ENCODE results near the gene UBE2L3. TPM values are rescaled to one million over a fixed set of nuclear protein-coding genes. Genes with fewer than 3 reads are reported as not detected.

Gene UBE2L3
- total RNA-seq, 8 experiments from 2014 or later, result 35.6 to 71.1 (median 54.1) TPM

DNA sequence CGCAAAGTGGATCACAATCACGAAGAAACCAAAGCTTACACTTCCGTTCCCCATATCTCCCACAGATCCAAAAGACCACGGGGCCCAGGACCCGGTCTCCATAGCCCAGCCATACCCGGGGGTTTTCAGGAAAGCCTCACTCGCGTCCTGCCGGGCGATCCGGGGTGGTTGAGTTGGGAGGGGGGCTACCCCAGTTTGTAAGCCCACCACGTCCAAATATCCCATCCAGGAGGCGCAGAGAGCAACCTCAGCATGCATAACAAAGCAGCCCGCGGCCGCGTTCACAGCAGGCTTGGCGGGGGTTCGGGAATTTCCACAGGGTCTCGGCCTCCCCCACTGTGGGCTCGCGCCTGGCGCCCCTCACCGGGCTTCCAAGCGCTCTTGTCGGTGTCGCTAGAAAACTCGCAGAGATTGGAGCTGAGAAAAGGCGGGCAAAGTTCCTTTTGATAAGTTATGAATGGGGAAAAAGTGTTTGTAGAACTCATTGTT lies 84.1 kb downstream of the UBE2L3 start:
- WGBS, 10 experiments, result 0 to 4% (median 0%) methylated on average over 3 to 21 of the region's 29 CpGs; no CpG with 5 or more reads in 4 of the 10 experiments
- H3K4me1 ChIP-seq (replicated peaks in 1 of 2), result peaks cover 13 to 17% of the 10 kb centered on the region in 2 donors
- H3K27ac ChIP-seq, result peak overlapping the region; percentile 7 to 92
- ATAC-seq (replicated peaks in 6 of 8), result peak in 7 of 8 experiments; percentile 5 to 42 (median 30)
- in situ Hi-C loops (cut with MboI; ENCODE audit: low pct_unique_long_range_greater_than_20kb in 2 of 9, low sequenced_read_pairs in 9 of 9, unreplicated experiment in 9 of 9), result no loop called here
- H3K4me3 ChIP-seq, result peak overlapping the region; percentile 46 to 90 (median 56)

DNA sequence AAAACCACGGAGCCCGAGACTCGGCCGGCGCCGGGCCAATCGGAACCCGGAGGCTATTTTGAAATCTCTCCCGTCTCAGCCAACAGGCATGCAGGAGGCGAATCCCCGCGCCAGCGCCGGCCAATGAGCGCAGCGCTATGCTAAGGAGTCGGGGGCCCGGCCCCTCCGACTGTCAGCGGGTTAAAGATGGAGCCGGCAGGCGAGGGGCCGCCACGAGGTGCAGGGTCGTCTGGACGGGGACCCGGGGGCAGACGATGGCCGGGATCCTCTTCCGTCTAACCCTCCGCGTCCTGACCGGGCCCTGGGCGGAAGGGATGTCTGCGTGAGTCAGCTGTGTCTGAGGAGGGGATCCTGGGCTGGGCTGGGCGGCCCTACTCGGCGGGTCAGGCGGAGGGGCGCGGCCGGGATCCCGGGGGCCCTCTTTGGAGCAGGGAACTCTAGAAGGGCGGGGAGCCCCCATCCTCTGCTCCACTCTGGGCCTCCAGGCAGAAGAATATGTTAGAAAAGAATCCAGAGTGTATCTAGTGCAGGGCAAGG lies 84.6 kb downstream of the UBE2L3 start:
- in situ Hi-C loops (cut with MboI; ENCODE audit: low pct_unique_long_range_greater_than_20kb in 2 of 9, low sequenced_read_pairs in 9 of 9, unreplicated experiment in 9 of 9), result no loop called here

GRCh38 chr22:21652547-21653545 lies 85.3 kb downstream of the UBE2L3 start:
- 0 to 20% (median 0%) methylated on average over 1 to 5 of the region's 40 CpGs; no CpG with 5 or more reads in 6 of the 10 experiments for WGBS, 10 experiments
- peaks cover 13 to 19% of the 10 kb centered on the region in 2 donors for H3K4me1 ChIP-seq (replicated peaks in 1 of 2)
- in situ Hi-C loops (cut with MboI; ENCODE audit: low pct_unique_long_range_greater_than_20kb in 2 of 9, low sequenced_read_pairs in 9 of 9, unreplicated experiment in 9 of 9), result no loop called here
- peak in 2 of 8 experiments; percentile 5 to 8 for ATAC-seq (replicated peaks in 6 of 8)
- H3K4me3 ChIP-seq, result peak overlapping the region; percentile 46 to 90 (median 56)
- H3K27ac ChIP-seq, result peak overlapping the region; percentile 46 to 92

More for the DNA sequence above, 84.6 kb downstream of the UBE2L3 start:
- Histone ChIP-seq H3K4me3 (peak overlapping the region; percentile 46 to 90 (median 56)), H3K4me1 (replicated peaks in 1 of 2) (peaks cover 13 to 19% of the 10 kb centered on the region in 2 donors), H3K27ac (peak overlapping the region; percentile 46 to 92)
- 0% methylated on average over 1 to 8 of the region's 44 CpGs; no CpG with 5 or more reads in 6 of the 10 experiments for WGBS, 10 experiments
- ATAC-seq (replicated peaks in 6 of 8), result peak; percentile 90 to 98 (median 92)

- WGBS, 10 experiments, result 0 to 70% (median 27%) methylated on average over 1 to 10 of the region's 17 CpGs
- H3K4me3 ChIP-seq, result peak overlapping the region; percentile 33 to 43 (median 39)
- peak overlapping the region in 1 of 2 donors; percentile 61 for H3K27ac ChIP-seq
- H3K4me1 ChIP-seq (replicated peaks in 1 of 2), result peaks cover 10 to 15% of the 10 kb centered on the region in 2 donors
- no peak for ATAC-seq (replicated peaks in 6 of 8)
- in situ Hi-C loops (cut with MboI; ENCODE audit: low pct_unique_long_range_greater_than_20kb in 2 of 9, low sequenced_read_pairs in 9 of 9, unreplicated experiment in 9 of 9), result no loop called here
Observed at GRCh38 chr22:21657020-21657359, 89.5 kb downstream of the UBE2L3 start.

GRCh38 chr22:21657360-21658032 lies 90.0 kb downstream of the UBE2L3 start:
- Histone ChIP-seq H3K4me1 (replicated peaks in 1 of 2) (peaks cover 10 to 15% of the 10 kb centered on the region in 2 donors), H3K4me3 (peak overlapping the region; percentile 33 to 43 (median 39)), H3K27ac (peak overlapping the region; percentile 14 to 61)
- in situ Hi-C loops (cut with MboI; ENCODE audit: low pct_unique_long_range_greater_than_20kb in 2 of 9, low sequenced_read_pairs in 9 of 9, unreplicated experiment in 9 of 9), result no loop called here
- WGBS, 10 experiments, result 0% methylated on average over 2 to 13 of the region's 79 CpGs; no CpG with 5 or more reads in 6 of the 10 experiments
- ATAC-seq (replicated peaks in 6 of 8), result peak; percentile 83 to 92 (median 88)

DNA sequence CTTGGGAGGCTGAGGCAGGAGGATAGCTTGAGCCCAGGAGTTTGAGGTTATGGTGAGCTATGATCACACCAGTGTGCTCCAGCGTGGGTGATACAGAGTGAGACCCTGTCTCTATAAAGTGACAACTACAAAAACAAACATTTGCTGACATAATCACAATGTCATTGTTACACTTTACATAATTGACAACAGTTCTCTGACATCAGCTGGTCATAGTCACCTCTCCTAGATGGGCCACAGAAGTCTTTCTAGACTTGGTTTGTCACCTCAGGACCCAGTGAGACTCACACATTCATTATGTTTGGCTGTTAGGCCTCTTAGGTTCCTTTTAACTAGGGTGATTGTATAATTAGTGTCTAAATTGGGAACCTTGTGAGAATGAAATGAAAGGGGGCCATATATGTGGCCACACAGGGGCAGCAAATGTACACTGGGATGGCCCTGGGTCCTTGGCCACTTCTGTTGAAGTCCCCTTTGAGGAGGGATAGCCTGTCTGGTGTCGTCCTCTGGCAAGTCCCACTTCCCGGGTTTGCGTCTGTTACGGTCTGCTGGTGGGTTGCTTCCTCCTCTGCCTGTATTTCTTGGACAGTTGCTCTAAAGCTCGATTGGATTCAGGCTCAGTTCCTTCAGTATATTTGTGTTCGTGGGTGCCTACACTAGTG lies 92.5 kb downstream of the UBE2L3 start:
- no peak overlapping the region for H3K4me3 ChIP-seq
- in situ Hi-C loops (cut with MboI; ENCODE audit: low pct_unique_long_range_greater_than_20kb in 2 of 9, low sequenced_read_pairs in 9 of 9, unreplicated experiment in 9 of 9), result no loop called here
- 76 to 100% (median 88%) methylated on average over 1 to 5 of the region's 7 CpGs; no CpG with 5 or more reads in 1 of the 10 experiments for WGBS, 10 experiments
- no peak overlapping the region for H3K27ac ChIP-seq
- peaks cover 4 to 8% of the 10 kb centered on the region in 2 donors for H3K4me1 ChIP-seq (replicated peaks in 1 of 2)
- ATAC-seq (replicated peaks in 6 of 8), result no peak

DNA sequence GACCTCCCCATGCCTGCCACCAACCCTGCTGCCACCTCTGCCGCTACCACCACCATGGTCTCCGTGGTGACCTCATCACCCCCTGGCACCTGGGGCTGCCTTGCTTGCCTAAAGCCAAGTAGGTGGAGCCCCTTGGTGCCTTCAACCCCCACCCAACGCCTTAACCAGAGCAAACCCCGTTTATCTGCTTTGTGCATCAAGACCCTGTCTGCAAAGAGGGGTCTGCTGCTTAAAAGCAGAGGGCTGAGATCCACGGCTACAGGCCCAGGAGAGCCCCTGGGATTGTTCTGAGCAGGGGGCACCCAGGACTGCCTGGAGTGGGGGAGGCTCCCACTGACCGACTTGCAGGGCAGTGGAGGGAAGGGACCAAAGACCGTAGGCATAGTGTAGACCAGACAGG lies 93.4 kb downstream of the UBE2L3 start:
- no peak overlapping the region for H3K27ac ChIP-seq
- in situ Hi-C loops (cut with MboI; ENCODE audit: low pct_unique_long_range_greater_than_20kb in 2 of 9, low sequenced_read_pairs in 9 of 9, unreplicated experiment in 9 of 9), result no loop called here
- WGBS, 10 experiments, result 30 to 86% (median 49%) methylated on average over 2 to 4 of the region's 7 CpGs; no CpG with 5 or more reads in 6 of the 10 experiments
- ATAC-seq (replicated peaks in 6 of 8), result no peak
- peaks cover 7 to 11% of the 10 kb centered on the region in 2 donors for H3K4me1 ChIP-seq (replicated peaks in 1 of 2)
- no peak overlapping the region for H3K4me3 ChIP-seq

- WGBS, 10 experiments, result 52 to 100% (median 83%) methylated on average over 1 to 5 of the region's 5 CpGs; no CpG with 5 or more reads in 4 of the 10 experiments
- in situ Hi-C loops (cut with MboI; ENCODE audit: low pct_unique_long_range_greater_than_20kb in 2 of 9, low sequenced_read_pairs in 9 of 9, unreplicated experiment in 9 of 9), result no loop called here
- no peak for ATAC-seq (replicated peaks in 6 of 8)
Observed at GRCh38 chr22:21661991-21662390, 94.5 kb downstream of the UBE2L3 start.

GRCh38 chr22:21663738-21664137 lies 96.2 kb downstream of the UBE2L3 start:
- in situ Hi-C loops (cut with MboI; ENCODE audit: low pct_unique_long_range_greater_than_20kb in 2 of 9, low sequenced_read_pairs in 9 of 9, unreplicated experiment in 9 of 9), result no loop called here
- peak overlapping the region in 1 of 2 donors; percentile 9 for H3K27ac ChIP-seq

More at GRCh38 chr22:21661991-21662390, 94.5 kb downstream of the UBE2L3 start:
- H3K27ac ChIP-seq, result no peak overlapping the region
- H3K4me3 ChIP-seq, result no peak overlapping the region
- H3K4me1 ChIP-seq (replicated peaks in 1 of 2), result peaks cover 8 to 10% of the 10 kb centered on the region in 2 donors

DNA sequence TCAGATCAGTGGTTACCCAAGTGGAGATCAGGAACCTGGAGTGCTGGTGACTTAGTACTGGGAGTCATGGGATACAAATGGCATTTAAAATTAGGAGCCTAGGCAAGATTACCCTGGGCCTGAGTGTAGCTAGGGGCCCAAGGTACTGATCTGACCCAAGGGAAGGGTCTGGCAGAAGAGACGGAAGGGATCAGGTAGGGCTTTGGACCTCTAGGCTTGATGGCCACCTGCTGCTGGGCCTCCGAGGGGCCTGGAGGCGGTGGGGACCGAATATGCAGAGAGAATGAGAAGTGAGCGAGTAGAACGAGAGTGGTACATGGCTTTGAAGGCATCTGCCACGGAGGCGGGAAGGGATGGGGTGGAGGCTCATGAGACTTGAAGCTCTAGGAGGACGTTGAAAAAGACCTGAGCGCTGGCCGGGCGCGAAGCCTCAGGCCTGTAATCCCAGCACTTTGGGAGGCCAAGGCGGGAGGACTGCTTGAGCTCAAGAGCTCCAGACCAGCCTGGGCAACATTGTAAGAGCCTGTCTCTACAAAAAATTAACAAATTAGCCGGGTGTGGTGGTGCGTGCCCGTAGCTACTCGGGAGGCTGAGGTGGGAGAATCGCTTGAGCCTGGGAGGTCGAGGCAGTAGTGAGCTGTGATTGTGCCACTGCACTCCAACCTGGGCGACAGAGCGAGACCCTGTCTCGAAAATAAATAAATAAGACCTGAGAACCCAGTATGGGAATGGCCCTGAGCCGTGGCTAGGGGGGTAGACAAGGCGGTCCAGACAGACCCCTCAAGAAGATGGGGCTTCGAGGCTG lies 97.7 kb downstream of the UBE2L3 start:
- WGBS, 10 experiments, result 33 to 84% (median 75%) methylated on average over 2 to 21 of the region's 26 CpGs; no CpG with 5 or more reads in 2 of the 10 experiments
- H3K4me3 ChIP-seq, result peak overlapping the region; percentile 70 to 94 (median 79)
- ATAC-seq (replicated peaks in 6 of 8), result no peak
- H3K27ac ChIP-seq, result peak overlapping the region; percentile 89 to 95
- in situ Hi-C loops (cut with MboI; ENCODE audit: low pct_unique_long_range_greater_than_20kb in 2 of 9, low sequenced_read_pairs in 9 of 9, unreplicated experiment in 9 of 9), result no loop called here
- peaks cover 8 to 9% of the 10 kb centered on the region in 2 donors for H3K4me1 ChIP-seq (replicated peaks in 1 of 2)

More at GRCh38 chr22:21663738-21664137, 96.2 kb downstream of the UBE2L3 start:
- Histone ChIP-seq H3K4me3 (no peak overlapping the region), H3K4me1 (replicated peaks in 1 of 2) (peaks cover 8 to 9% of the 10 kb centered on the region in 2 donors)
- WGBS, 10 experiments, result 40 to 100% (median 72%) methylated on average over 1 to 2 of the region's 2 CpGs; no CpG with 5 or more reads in 5 of the 10 experiments
- ATAC-seq (replicated peaks in 6 of 8), result no peak

DNA sequence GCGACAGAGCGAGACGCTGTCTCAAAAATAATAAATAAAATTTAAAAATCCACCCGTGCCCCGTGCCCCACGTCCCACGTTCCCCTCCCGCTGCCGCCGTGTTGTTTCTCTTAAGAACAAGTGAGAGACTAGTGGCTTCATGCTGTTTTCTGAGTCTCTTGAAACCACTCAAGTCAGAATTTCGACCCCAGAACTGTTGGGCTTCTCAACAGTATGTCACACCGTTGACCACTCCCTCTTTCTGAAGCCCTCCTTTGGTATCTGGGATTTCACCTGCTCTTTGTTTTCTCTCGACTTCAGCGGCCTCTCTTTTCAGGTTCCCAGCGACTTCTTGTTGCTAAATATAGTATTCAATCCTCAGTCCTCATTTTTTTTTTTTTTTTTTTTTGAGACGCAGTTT lies 99.3 kb downstream of the UBE2L3 start:
- H3K4me3 ChIP-seq, result peak overlapping the region; percentile 70 to 94 (median 79)
- H3K4me1 ChIP-seq (replicated peaks in 1 of 2), result peaks cover 8 to 9% of the 10 kb centered on the region in 2 donors
- WGBS, 10 experiments, result 5 to 91% (median 62%) methylated on average over 2 to 12 of the region's 16 CpGs
- no peak for ATAC-seq (replicated peaks in 6 of 8)
- peak overlapping the region; percentile 89 to 95 for H3K27ac ChIP-seq
- in situ Hi-C loops (cut with MboI; ENCODE audit: low pct_unique_long_range_greater_than_20kb in 2 of 9, low sequenced_read_pairs in 9 of 9, unreplicated experiment in 9 of 9), result no loop called here
